GM18873 (cell line): Measurements from ENCODE around the gene EFCAB5.
"Not testable (repeated sequence)": the region's sequence is repeated elsewhere in the genome, so short reads cannot be mapped to it uniquely, and the experiment has no call there.

ENCODE experiments used
- ATAC-seq: cut with Tn5 transposase; IDR thresholded peaks from one replicate; pipeline ENCODE4 v1.9.1; 2021; ENCODE audit warnings: mild to moderate bottlenecking, moderate library complexity, moderate number of reproducible peaks; ENCODE audit not compliant: unreplicated experiment, low FRiP score

EFCAB5 gene

DNA sequence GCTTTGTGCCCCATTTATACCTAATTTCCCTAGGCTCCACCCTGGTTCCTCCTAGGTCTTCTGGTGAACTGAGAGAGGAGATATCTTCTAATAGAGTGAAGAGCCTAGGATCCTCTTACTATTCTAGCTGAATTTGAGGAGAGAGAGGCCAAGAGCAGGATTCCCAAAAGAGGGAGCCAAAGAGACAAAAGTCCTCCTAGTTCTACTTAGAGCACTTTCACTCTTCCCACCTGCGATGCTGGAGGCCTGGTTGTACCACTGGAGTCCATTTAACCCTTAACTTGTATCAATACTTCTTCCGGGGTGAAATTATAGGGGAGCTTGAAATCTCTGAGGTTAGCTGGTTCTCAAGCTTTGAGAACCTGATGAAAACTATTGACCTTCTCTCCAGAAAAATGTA is 8.1 kb upstream of the EFCAB5 start:
- ATAC-seq = no peak

DNA sequence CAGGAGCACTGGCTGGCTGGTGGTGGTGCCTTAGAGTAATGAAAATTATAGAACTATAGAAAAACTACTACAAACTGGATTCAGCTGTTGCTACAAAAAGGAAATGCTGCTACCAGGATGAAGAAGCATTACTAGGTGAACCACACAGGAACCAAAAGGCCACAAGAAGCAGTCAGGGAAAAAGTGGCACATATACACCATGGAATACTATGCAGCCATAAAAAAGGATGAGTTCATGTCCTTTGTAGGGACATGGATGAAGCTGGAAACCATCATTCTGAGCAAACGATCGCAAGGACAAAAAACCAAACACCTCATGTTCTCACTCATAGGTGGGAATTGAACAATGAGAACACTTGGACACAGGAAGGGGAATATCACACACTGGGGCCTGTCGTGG is 5.5 kb upstream of the EFCAB5 start:
- ATAC-seq = not testable (repeated sequence)

DNA sequence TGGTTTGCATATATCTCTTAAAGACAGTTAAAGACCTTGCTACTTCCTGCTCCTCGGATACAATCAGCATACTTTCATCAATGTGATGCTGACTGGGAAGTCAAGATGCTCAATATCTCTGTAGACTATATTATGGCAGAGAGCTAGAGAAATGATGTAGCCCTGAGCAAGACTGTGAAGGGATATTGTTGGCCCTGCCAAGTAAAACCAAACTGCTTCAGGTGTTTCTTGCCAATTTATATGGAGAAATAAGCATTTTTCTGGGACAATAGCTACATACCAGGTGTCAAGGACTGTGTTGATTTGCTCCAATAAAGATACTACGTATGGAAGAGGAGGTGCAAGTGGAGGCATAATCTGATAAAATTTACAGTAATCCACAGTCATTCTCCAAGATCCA is 4.7 kb upstream of the EFCAB5 start:
- ATAC-seq = no peak

DNA sequence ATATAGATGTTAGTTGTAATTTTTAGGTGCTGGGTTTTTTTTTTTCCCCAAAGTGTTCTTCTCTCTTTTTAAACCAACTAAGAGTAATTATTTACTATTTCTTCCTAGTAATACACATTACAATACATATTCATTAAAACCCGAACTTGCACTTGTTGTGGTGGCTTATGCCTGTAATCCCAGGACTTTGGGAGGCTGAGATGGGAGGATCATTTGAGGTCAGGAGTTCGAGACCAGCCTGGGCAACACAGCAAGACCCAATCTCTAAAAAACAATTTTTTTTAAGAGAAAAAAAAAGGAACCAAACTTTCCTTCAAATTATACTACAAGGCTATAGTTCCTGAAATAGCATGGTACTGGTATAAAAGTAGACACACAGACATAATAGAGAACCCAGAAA is 3.8 kb downstream of the EFCAB5 start:
- no peak for ATAC-seq

DNA sequence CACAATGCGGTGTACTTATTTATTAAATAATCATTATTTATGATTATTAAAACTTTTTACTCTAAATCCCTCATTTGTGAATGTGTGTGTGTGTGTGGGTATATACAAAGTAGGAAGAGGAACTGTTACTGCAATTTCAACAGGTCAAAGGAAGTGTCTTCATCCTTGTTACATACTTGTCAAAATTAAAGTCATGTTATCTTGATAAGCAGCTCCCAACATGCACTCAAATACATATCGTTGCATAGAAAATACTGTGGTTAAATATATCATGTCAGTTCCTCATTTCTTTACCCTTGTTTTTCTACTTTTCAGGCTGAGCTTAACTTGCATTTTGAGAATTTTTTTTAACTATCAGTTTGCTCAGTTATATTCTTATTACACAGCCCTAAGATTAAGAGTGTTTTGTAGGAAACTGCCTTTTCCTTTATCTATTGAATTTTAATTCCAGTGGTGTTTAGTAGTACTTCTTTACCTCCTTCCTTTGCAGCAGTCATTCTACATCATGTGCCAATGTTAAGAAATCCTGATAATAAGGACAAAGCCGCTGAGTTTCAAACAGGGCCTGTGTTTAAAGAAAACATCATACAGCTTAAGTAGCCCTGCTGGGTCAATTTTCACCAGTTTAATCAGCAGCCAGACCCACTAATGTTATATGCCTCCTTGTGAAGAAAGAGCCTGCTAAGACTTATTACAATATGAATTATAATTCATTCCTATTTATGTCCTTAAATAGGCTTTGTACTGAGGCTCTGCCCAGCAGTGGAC is 7.2 kb downstream of the EFCAB5 start:
- no peak for ATAC-seq

DNA sequence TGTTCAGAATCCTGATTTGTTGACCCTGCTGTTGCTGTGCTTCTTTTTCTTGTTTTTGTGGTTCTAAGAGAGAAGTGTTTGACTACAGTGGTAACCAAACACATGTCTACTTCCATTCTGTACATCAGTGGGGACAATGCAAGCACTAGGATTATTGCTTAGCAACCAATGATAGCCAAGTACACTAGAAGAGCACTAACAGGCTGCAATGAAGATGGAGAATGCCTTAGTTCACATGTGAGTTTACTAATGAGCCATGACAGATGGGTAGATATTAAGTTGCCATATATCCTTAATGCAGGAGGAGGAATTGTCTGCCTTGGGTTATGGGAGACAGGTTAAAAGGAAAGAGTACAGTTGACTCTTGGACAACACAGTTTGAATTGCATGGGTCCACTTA is 8.3 kb downstream of the EFCAB5 start:
- no peak for ATAC-seq

DNA sequence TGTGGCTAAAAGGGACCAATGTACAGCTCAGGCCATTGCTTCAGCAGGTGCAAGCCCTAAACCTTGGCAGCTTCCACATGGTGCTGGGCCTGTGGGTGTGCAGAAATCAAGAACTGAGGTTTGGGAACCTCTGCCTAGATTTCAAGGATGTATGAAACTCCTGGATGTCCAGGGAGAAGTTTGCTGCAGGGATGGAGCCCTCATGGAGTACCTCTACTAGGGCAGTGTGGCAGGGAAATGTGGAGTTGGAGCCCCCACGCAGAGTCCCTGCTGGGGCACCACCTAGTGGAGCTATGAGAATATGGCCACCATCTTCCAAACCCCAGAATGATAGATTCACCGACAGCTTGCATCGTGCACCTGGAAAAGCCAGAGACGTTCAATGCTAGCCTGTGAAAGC is 13.0 kb downstream of the EFCAB5 start:
- ATAC-seq = no peak

DNA sequence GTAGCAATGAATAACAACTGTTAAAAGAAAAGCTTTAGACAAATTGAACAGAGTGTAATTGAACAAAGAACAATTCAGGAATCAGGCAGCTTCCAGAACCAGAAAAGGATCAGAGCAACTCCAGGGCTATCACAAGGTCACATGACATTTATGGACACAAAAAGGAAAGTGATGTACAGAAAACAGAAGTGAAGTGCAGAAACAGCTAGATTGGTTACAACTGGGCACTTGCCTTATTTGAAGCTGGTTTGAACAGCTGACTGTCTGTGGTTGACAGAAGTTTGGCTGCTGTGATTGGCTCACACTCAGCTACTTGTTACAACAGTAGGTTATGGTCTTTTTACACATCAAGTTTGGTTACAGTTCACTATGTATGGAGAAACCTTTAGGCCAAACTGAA is 14.8 kb downstream of the EFCAB5 start:
- no peak for ATAC-seq

DNA sequence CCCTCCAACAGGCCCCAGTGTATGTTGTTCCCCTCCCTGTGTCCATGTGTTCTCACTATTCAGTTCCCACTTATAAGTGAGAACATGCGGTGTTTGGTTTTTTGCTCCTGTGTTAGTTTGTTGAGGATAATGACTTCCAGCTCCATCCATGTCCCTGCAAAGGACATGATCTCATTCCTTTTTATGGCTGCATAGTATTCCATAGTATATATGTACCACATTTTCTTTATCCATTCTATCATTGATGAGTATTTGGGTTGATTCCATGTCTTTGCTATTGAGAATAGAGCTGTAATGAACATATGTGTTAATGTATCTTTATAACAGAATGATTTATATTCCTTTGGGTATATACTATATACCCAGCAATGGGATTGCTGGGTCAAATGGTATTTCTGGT is 16.1 kb downstream of the EFCAB5 start:
- ATAC-seq = not testable (repeated sequence)

DNA sequence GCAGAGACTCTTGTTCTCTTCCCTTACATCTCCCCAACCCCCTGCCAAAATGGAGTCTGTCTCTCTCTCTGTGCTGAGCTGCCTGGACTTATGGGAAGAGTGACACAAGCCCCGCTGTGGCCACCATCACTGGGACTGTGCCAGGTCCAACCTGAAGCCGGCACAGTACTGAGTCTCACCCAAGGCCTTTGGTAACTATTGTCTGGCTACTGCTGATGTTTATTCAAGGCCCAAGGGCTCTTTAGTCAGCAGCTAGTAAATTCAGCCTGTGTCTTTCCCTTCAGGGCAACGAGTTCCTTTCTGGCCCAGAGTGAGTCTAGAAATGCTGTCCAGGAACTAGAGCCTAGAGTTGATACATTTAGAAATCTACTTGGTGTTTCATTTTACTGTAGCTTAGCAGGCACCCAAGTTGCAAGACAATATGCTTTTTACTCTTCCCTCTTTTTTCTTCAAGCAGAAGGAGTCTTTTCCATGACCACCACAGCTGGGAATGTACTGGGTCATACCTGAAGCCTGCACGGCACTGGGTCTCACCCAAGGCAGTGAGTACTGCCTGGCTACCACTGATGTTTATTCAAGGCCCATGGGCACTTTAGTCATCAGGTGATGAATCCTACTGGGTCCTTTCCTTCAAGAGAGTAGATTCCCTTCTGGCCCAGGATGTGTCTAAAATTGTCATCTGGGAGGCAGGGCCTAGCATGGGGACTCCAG is 17.7 kb downstream of the EFCAB5 start:
- ATAC-seq = no peak

DNA sequence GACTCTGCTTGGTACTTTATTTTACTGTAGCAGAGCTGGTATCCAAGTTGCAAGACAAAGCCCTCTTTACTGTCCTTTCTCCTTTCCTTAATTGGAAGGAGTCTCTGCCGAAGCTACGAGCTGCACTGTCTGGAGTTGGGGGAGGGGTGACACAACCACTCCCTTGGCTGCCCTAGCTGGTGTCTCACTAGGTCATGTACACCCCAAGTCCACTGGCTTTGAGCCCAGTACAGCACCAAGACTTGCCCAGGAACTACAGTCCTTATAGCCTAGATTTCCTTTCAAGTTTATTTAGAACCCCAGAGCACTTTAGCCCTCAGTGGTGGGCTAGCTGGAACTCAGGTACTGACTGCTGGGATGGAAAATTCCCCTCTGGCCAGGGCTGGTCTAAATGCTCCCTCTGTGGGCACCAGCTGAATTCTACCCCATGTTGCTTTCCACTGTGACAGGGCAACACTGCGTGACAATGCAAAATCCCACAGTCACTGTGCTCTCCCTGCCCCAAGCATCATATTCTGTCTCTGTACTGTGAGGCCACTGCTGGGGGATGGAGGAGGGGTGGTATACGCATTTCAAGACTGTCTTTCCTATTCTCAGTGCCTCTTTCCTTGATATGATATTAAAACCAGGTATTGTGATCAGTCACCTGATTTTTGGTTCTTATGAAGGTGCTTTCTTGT is 18.4 kb downstream of the EFCAB5 start:
- ATAC-seq = no peak

DNA sequence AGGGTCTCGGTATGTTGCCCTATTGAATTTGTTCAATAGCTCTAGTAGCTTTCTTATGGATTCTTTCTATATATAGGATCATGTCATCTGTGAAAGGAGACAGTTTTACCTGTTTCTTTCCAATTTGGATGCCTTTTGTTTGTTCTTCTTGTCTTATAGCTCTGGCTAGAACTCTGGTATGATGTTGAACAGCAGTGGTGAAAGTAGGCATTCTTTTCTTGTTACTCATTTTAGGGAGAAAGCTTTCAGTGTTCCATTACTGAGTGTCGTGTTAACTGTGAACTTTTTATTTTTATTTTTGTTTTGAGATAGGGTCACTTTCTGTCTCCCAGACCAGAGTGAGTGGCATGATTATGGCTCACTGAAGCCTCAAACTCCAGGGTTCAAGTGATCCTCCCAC is 21.2 kb downstream of the EFCAB5 start:
- no peak for ATAC-seq

DNA sequence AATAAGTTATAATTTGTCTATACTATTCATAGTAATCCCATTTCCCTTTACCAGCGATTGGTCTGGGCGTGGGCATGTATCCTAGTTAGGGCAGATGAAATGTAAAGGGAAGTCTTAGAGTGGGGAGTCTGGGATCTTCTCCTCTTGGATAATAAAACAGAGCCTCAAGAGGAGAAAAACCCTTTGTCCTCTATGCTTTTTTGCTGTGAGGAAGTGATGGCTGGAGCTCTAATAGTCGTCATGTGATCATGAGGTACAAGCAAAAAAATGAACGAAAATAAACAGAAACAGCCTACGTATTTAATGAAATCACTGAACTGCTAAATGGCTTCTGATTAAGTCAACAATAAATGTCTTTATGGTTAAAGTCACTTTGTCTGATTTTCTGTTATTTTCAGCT is 26.8 kb downstream of the EFCAB5 start:
- no peak for ATAC-seq

DNA sequence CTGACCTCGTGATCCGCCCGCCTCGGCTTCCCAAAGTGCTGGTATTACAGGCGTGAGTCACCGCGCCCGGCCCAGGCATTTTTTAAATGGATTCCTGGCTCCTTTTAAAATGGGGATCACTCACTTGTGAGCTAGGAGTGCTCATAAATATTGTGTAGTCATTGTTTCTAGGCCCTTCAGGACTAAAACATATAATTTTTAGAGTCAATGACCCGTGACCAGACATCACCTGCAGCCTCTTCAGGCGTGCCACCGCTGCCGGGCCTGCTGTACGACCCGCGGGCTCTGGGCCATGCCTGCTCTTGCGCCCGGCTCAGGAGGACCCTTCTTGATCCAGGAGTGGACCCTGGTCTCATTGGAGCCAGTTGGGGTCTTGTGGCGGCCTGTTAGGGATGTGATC is 30.8 kb downstream of the EFCAB5 start:
- ATAC-seq = no peak

DNA sequence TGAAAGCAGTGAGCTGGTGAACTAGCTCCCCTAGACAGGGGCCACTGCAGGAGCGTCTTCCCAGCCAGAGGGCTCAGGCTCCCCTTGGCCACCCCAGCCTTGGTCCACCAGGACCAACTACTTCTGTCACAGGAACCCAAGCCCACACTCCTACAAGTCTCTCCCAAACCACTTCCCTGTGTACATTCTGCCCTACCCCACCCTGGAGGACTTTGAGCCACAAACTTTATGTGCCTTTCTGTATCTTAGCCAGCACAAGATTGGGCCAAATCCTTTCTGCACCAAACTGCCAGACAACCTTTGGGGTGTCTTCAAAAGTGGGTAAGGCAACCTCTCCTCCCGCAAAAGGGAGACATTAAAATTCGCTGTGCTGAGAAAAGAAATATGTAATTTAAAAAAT is 31.6 kb downstream of the EFCAB5 start:
- no peak for ATAC-seq

DNA sequence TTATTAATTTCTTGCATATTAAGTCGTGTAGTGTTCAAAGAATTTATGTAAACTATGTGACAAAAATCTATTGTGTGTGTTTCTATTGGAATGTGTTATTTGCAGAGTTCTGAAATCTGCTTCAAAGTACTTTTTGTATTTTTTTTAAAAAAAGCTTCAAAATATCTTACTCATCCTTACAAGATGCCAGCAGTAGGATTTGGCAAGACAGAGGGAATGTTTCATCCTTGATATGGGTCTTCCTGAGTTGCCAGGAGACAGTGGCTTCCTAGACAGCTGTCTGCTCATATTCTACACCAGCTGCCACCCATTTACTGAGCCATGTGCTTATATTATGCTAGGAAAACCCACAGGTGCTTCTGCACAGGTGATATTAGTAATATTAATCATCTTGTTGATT is 36.4 kb downstream of the EFCAB5 start:
- ATAC-seq = no peak

DNA sequence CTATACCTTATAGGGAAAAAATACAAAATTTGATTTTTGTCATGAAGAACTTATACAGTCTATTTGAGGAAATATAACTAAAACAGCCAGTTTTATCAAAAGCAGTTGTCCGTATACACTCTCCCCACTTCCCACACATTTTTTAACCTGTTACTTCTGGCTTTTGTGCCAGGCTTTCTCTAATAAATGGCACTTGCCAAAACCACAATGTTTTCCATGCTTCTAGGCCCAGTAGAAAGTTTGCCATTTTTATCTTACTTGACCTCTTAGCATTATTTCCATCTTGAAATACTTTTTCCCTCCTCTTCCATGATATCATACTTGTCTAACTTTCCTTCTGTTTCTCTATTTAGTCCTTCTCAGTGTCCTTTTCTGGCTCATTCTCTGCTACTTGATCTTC is 38.8 kb downstream of the EFCAB5 start:
- ATAC-seq = no peak

DNA sequence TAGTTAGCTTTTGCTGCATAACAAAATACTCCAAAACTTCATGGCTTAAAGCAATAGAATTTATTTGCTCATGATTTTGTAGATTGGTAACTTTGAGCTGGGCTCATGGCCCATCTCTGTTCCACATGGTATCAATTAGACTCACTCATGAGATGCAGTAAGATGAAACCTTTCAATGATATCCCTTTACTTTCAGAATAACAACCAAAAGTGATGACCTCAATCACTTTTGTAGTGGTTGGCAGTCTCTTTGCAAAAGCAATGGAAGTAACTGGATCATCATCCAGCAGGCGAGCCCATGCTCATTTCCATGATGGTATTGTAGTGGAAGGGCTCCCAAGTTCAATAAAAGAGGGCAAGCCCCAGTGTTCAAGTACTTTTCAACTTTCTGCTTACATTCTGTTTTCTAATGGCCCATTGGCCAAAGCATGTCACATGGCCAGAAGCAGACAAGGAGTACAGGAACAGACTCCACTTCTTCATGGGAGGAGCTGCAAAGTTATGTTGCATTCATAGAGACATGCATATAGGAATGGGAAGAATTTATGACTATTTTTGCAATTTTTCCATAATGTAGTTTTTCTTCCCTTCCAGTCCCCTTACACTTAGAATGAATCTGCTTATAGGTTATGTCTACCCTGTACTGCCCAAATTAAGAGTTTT is 41.7 kb downstream of the EFCAB5 start:
- no peak for ATAC-seq

DNA sequence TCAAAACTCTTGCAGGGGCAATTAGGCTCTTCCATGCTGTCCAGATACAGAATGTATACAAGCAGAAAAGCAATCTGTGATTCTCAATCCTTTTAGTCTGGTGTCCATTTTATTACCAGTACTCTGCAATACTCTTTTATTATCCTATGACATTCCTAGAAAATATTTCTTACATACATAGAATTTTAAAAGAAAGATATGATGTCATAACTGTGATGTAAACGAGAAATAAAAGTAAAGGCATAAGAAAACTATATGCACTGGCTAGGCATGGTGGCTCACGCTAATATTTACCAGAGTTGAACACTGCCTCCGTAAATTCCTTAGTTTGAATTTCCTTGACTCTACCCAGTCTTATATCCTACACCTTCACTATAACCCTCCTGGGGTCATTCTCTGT is 55.0 kb downstream of the EFCAB5 start:
- no peak for ATAC-seq

DNA sequence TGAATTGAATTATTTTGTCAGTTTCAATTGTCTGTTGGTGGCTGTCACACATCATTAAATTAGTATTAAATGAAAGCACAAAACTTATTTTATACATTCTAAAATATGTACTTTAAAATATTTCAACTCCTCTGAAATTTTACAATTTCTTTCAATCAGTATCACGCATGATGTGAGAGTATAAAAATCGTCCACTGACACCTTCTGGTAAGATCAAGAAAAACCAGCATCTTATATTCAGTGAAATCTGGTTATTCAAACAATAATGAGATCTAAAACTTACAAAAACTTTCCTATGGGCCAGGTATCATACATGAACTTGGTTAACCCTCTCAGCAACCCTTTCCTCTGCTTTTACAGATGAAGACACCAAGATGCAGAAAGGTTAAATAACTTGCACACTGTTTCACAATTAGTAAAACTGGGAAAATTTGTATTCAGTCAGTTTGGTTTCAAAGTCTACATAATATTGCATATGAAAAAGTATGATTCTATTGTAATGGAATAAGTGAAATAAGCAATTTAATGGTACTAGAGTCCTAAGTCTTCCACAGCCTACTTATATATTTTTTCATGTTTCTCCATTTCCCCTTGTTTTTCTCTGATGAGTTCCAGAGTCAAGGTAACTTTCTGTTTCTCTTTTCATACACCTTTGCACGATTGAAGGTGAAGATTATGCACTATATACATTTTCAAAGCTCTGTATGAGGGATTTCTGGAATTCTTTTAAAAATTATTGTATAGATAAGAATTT is 58.7 kb downstream of the EFCAB5 start:
- no peak for ATAC-seq
